HFFc6 (cell line): ENCODE data around the gene GAS2L2. TPM values are rescaled to one million over a fixed set of nuclear protein-coding genes. Genes with fewer than 3 reads are reported as not detected.

Source experiments
- DNase-seq: peaks from one replicate; pipeline ENCODE4 v3.0.0-alpha.2; 2018
- H3K27ac Mint-ChIP-seq: 2 replicates; pipeline ENCODE4 v1.8.0; 2020; ENCODE audit warnings: mild to moderate bottlenecking, mixed read lengths
- H3K27me3 Mint-ChIP-seq: 2 replicates; pipeline ENCODE4 v1.8.0; 2021; ENCODE audit warnings: mild to moderate bottlenecking, moderate library complexity, mixed read lengths; ENCODE audit not compliant: insufficient read depth
- H3K36me3 Mint-ChIP-seq: 2 replicates; pipeline ENCODE4 v1.8.0; 2021; ENCODE audit warnings: low read depth, mixed read lengths
- H3K4me1 Mint-ChIP-seq: 2 replicates; pipeline ENCODE4 v1.8.0; 2020; ENCODE audit warnings: low read depth, mixed read lengths
- H3K4me3 Mint-ChIP-seq: 2 replicates; pipeline ENCODE4 v1.8.0; 2020; ENCODE audit warnings: mild to moderate bottlenecking, moderate library complexity, mixed read lengths
- H3K9me3 Mint-ChIP-seq: 2 replicates; pipeline ENCODE4 v1.8.0; 2020; ENCODE audit warnings: mild to moderate bottlenecking, mixed read lengths
- total RNA-seq, 6 experiments: library from RNA; stranded (reverse); fragmentation: NEBNext Ultra II Directional; extraction: Animal tissue kit (Norgen Biotek cat#: 25700); gene quantifications; 2 replicates in 1 of 6; 3 replicates in 5 of 6; pipeline ENCODE4 v1.2.3, GENCODE V29; 2021
- TF ChIP-seq, protein P1 (sequence below): fragments of 200-600 bp; sonication (generic); IDR thresholded peaks from 2 replicates; pipeline ENCODE4 v1.5.0; 2021; ENCODE audit warnings: antibody characterized with exemption, mild to moderate bottlenecking

GAS2L2 gene
- total RNA-seq, 6 experiments from 2014 or later = not detected

- Mint-ChIP-seq H3K4me3 (no peak overlapping the region), H3K9me3 (no peaks in the 10 kb centered on the region), H3K27ac (no peak overlapping the region), H3K4me1 (peaks cover 8% of the 10 kb centered on the region), H3K27me3 (peaks cover 45% of the 10 kb centered on the region), H3K36me3 (peaks cover 4% of the 10 kb centered on the region; the same call in 1 of the 2 replicates)
- TF ChIP-seq, protein P1, sequence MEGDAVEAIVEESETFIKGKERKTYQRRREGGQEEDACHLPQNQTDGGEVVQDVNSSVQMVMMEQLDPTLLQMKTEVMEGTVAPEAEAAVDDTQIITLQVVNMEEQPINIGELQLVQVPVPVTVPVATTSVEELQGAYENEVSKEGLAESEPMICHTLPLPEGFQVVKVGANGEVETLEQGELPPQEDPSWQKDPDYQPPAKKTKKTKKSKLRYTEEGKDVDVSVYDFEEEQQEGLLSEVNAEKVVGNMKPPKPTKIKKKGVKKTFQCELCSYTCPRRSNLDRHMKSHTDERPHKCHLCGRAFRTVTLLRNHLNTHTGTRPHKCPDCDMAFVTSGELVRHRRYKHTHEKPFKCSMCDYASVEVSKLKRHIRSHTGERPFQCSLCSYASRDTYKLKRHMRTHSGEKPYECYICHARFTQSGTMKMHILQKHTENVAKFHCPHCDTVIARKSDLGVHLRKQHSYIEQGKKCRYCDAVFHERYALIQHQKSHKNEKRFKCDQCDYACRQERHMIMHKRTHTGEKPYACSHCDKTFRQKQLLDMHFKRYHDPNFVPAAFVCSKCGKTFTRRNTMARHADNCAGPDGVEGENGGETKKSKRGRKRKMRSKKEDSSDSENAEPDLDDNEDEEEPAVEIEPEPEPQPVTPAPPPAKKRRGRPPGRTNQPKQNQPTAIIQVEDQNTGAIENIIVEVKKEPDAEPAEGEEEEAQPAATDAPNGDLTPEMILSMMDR = no peak
- DNase-seq = no peak
Observed at GRCh38 chr17:35745246-35745645, 7.8 kb downstream of the GAS2L2 start.

DNA sequence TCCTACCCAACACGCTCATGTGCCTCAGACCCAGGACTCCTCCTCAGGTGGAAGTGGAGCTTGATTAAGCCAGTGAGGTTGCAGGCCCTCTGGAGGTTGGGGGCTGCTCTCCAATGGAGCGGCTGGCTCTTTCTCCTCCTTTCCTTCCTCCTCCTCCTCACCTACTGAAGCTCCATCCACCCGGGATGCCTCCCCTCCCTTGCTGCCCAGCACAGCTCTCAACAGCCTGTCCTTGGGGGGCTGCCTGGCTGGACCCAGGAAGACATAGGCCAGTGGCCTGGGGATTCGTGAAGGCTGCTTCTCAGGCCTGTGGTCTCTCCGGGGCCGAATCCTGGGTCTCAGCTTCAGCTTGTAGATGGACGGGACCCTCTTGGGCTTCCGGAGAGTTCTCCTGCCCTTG, 8.2 kb downstream of the GAS2L2 start:
- TF ChIP-seq, protein P1 = no peak
- Mint-ChIP-seq H3K27me3 (peaks cover 49% of the 10 kb centered on the region), H3K9me3 (no peaks in the 10 kb centered on the region), H3K4me1 (peaks cover 5% of the 10 kb centered on the region; the same call in 1 of the 2 replicates), H3K36me3 (peaks cover 4% of the 10 kb centered on the region; the same call in 1 of the 2 replicates), H3K4me3 (no peak overlapping the region), H3K27ac (no peak overlapping the region)
- no peak for DNase-seq

- Mint-ChIP-seq H3K27me3 (peaks cover 47% of the 10 kb centered on the region), H3K4me3 (no peak overlapping the region), H3K36me3 (peaks cover 4% of the 10 kb centered on the region; the same call in 1 of the 2 replicates), H3K4me1 (0 out of 2 replicates have a peak, but pooled peaks cover 5% of the 10 kb centered on the region), H3K27ac (no peak overlapping the region), H3K9me3 (no peaks in the 10 kb centered on the region)
- peak; percentile 27 for DNase-seq
- TF ChIP-seq, protein P1 = no peak
Observed at GRCh38 chr17:35743626-35744328, 9.3 kb downstream of the GAS2L2 start.

DNA sequence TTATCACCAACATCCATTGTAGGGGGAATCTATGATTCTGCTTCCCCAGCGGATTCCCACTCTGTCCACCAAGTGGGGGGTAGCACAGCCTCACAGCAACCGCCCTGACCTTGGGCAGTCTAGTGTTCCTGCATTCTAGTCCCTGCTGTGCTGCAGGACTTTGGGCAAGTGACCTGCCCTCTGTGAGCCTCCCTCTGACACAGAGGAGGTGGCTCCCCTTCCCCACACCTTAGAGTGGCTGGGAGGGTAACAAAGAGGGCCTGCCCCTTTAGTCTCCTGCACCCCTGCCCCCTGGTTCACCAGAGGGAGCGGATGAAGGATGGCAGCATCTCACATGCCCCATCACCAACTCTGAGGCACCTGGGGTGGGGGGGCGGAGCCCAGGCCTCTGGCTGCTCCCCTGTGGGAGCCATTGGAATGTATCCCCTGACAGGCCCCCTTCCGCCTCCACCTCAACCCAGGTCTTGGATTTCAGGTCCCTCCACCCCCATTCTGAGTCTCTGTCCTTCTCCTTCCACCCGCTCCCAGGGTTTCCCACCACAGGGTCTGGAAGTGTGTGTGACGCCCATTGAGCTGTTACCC, 10.1 kb downstream of the GAS2L2 start:
- peaks cover 4% of the 10 kb centered on the region; the same call in 1 of the 2 replicates for H3K36me3 Mint-ChIP-seq
- no peak for DNase-seq
- H3K9me3 Mint-ChIP-seq = no peaks in the 10 kb centered on the region
- H3K4me1 Mint-ChIP-seq = 0 out of 2 replicates have a peak, but pooled peaks cover under 1% of the 10 kb centered on the region
- H3K27ac Mint-ChIP-seq = no peak overlapping the region
- H3K27me3 Mint-ChIP-seq = peaks cover 47% of the 10 kb centered on the region
- TF ChIP-seq, protein P1 = no peak
- no peak overlapping the region for H3K4me3 Mint-ChIP-seq

DNA sequence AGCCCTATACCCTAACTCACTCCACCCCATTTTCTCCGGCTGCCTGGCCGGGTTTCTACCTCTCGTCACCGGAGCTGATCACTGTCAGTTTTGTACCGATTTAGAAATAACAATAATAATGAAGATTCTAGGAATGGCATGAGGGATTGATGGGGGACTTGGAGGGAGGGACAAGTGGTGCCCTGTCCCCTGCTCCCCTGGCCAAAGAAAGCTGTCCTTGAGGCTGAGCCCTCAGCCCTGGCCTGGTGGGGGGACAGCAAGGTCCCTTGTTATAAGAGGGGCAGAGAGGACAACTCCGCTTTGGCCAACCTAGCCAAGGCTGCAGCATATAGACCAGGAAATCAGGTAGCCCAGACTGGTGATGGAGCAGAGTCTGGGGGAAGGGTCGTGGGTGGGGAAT, 10.5 kb downstream of the GAS2L2 start:
- Mint-ChIP-seq H3K9me3 (no peaks in the 10 kb centered on the region), H3K36me3 (peaks cover 4% of the 10 kb centered on the region; the same call in 1 of the 2 replicates), H3K4me3 (no peak overlapping the region), H3K27ac (no peak overlapping the region), H3K4me1 (no peaks in the 10 kb centered on the region), H3K27me3 (peaks cover 47% of the 10 kb centered on the region)
- DNase-seq = no peak
- TF ChIP-seq, protein P1 = no peak
